GM12878 (cell line): ENCODE measurements around the gene CACNA1A.

Source experiments
- CEBPB ChIP-seq, 2 experiments: fragments of 150-350 bp in 1 of 2; IDR thresholded peaks; 2 replicates each; pipeline ENCODE4 v1.6.1; 2012 to 2014; ENCODE audit warnings: low read depth in 2 of 2, low read length in 2 of 2, borderline replicate concordance in 1 of 2, inconsistent platforms in 1 of 2
- RAD21 ChIP-seq: IDR thresholded peaks from 2 replicates; pipeline ENCODE4 v1.6.1; 2011; ENCODE audit warnings: mild to moderate bottlenecking, low read depth, low read length, moderate library complexity; ENCODE audit not compliant: insufficient read depth
- RAD51 ChIP-seq: fragments of 450-650 bp; IDR thresholded peaks from 2 replicates; pipeline ENCODE4 v1.6.1; 2016; ENCODE audit warnings: moderate library complexity, mild to moderate bottlenecking, inconsistent platforms
- ZBTB11 ChIP-seq: fragments of 450-650 bp; formaldehyde crosslinking; IDR thresholded peaks from 2 replicates; pipeline ENCODE4 v1.5.0; 2022; ENCODE audit warnings: mild to moderate bottlenecking, missing genetic modification characterization
- TF ChIP-seq, protein P1 (sequence below), 3 experiments: IDR thresholded peaks in 2 of 3; conservative IDR thresholded peaks in 1 of 3; 2 replicates each; pipeline ENCODE4 v1.5.1; 2011; ENCODE audit warnings: low read depth in 3 of 3, low read length in 3 of 3, mild to moderate bottlenecking in 3 of 3, control low read depth in 2 of 3, moderate library complexity in 2 of 3, inconsistent platforms in 1 of 3, mixed read lengths in 1 of 3; ENCODE audit not compliant: control insufficient read depth in 2 of 3, insufficient read depth in 1 of 3; ENCODE audit errors: extremely low read depth in 1 of 3

DNA sequence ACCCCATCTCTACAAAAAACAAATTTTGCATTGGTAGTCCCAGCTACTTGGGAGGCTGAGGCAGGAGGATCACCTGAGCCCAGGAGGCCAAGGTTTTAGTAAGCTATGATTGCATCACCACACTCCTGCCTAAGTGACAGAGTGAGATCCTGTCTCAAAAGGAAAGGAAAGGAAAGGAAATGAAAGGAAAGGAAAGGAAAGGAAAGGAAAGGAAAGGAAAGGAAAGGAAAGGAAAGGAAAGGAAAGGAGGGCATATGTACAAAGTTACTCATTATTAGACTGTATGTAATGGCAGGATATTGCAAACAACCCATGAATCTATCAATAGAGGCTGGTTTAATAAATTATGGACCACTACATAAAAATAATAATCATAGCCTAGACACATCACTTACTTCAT lies 40.8 kb upstream of the CACNA1A start:
- TF ChIP-seq, protein P1, sequence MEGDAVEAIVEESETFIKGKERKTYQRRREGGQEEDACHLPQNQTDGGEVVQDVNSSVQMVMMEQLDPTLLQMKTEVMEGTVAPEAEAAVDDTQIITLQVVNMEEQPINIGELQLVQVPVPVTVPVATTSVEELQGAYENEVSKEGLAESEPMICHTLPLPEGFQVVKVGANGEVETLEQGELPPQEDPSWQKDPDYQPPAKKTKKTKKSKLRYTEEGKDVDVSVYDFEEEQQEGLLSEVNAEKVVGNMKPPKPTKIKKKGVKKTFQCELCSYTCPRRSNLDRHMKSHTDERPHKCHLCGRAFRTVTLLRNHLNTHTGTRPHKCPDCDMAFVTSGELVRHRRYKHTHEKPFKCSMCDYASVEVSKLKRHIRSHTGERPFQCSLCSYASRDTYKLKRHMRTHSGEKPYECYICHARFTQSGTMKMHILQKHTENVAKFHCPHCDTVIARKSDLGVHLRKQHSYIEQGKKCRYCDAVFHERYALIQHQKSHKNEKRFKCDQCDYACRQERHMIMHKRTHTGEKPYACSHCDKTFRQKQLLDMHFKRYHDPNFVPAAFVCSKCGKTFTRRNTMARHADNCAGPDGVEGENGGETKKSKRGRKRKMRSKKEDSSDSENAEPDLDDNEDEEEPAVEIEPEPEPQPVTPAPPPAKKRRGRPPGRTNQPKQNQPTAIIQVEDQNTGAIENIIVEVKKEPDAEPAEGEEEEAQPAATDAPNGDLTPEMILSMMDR (IDR thresholded peaks at IDR 0.05 in 2 of 3, conservative IDR thresholded peaks at IDR 0.05 in 1 of 3; ENCODE audit: control insufficient read depth in 2 of 3, extremely low read depth in 1 of 3, insufficient read depth in 1 of 3, low read depth in 3 of 3, low read length in 3 of 3): no peak
- no peak for TF ChIP-seq RAD51
- no peak for TF ChIP-seq RAD21
- TF ChIP-seq CEBPB (IDR thresholded peaks at IDR 0.05; ENCODE audit: borderline replicate concordance in 1 of 2, low read depth in 2 of 2, low read length in 2 of 2): no peak
- TF ChIP-seq ZBTB11 (CRISPR knock-in tag): no peak
